DMS114 treated with DMSO at 0.1 percent for 48 hours (cell line): ENCODE measurements around the gene GADD45B.
"Not testable (repeated sequence)": the region's sequence is repeated elsewhere in the genome, so short reads cannot be mapped to it uniquely, and the experiment has no call there.

Experiments used
- DNase-seq: peaks from one replicate; lab custom pipeline; 2025; ENCODE audit not compliant: unreplicated experiment; lab: John Stamatoyannopoulos, UW

Gene GADD45B

DNA sequence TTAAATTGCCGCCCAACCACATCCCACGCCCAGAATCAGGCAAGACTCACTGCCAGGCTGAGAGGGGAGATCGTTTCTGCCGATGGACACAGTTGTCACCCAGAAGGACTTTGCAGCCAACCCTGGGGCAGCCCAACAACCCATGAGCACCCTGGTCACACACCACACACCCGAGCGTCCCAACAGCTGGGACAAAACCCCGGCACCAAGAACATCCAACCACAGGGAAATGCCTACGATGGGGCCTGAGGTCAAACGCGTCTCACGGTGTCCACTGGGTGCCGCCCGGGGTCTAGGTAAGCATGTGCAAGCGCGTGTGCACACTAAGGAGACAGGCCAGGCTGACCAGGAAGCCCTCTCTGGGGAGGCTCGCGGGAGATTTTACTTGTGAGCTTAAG lies 32.1 kb upstream of the GADD45B start:
- no peak for DNase-seq

DNA sequence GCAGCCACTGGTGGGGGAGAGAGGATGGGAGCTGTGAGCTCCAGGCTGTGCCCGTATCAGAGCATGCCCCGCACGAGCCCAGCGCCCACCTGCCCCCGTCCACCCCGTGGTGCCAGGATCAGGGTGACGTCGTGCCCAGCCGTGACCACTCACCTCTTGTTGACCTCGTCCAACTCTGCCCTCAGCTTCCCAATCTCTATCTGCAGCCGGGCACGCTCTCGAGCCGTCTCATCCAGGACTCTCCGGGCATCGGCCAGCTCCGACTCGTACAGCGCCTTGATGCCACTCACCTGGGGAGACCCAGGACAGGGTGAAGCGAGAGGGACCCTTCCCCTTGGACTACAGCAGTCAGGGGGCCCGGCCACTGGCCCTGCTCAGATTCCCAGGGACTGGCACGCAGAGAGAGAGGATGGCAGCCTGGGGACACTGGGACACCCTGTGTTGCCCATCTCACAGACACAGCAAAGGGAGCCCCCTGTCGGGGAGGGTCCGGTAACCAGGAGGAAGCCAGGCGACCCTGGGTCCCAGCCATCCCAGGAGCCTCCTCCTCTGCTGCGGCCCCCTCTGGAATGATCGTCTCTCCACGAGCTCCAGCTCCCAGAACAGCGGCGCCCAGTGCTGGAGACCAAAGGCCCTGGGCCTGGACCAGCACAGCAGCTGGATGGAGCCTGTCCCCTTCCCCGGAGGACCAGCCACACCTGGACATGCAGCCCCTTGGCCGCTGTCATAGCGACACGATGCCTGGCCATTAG lies 31.5 kb upstream of the GADD45B start:
- DNase-seq: no peak

- DNase-seq: no peak
Measured at GRCh38 chr19:2446381-2446780, 29.5 kb upstream of the GADD45B start.

DNA sequence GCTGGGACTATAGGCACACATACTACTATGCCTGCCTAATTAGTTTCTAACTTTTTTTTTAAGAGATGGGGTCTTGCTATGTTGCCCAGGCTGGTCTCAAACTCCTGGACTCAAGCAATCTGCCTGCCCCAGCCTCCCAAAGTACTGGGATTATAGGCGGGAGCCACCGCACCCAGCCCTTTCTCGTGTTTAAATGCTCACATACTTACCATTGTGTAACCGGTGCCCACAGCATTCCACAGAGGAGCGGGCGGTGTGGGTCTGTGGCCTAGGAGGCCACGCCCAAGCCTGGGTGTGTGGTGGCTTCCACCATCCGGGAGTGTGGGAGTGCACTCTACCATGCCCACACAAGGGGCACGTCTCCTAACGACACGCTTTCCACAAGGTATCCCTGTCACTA lies 26.9 kb upstream of the GADD45B start:
- DNase-seq: no peak

GRCh38 chr19:2451138-2451537 lies 24.8 kb upstream of the GADD45B start:
- no peak for DNase-seq

- no peak for DNase-seq
Measured at GRCh38 chr19:2451741-2452140, 24.2 kb upstream of the GADD45B start.

- no peak for DNase-seq
Measured at GRCh38 chr19:2453431-2454025, 22.4 kb upstream of the GADD45B start.

- DNase-seq: no peak
Measured at GRCh38 chr19:2454199-2454961, 21.5 kb upstream of the GADD45B start.

DNA sequence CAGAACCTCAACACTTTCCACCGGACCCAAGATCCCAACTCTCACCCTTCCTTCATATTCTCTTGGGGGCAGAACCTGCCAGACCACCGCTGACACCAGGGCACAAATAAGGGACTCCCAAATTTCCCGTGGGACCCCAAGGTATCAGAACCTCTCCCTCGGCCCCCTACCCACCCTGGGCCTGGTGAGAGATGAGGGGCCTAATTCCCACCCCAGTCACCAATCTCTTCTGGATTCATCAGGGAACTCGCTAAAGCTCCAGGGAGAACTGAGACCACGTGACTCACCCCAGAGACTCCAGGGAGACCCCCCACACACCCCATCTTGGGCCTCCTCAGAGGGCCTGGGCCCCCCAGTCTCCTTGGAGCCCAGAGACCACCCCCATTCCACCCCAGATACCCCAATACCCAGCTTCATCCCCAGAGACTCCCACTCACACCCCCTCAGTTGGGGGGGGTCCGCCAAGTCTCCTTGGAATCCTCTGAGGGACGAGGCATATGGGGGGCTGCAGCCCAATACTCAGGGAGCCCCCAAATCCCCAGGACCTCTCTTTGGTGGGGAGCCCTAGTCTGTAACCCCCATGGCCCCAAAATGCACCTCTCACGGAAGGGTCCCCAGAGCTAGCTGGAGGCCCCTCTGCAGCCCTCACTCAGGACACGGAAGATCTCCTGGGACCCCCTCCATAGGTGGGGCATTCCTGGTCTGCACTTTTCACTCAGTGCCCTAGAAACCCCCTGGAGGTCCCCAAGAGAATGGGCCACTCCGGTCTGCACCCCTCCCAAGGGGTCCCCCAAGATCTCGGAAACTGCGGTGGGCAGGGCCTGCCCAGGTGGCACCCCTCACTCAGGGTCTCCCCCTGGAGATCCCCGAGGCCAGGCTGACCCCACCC lies 20.7 kb upstream of the GADD45B start:
- no peak for DNase-seq

DNA sequence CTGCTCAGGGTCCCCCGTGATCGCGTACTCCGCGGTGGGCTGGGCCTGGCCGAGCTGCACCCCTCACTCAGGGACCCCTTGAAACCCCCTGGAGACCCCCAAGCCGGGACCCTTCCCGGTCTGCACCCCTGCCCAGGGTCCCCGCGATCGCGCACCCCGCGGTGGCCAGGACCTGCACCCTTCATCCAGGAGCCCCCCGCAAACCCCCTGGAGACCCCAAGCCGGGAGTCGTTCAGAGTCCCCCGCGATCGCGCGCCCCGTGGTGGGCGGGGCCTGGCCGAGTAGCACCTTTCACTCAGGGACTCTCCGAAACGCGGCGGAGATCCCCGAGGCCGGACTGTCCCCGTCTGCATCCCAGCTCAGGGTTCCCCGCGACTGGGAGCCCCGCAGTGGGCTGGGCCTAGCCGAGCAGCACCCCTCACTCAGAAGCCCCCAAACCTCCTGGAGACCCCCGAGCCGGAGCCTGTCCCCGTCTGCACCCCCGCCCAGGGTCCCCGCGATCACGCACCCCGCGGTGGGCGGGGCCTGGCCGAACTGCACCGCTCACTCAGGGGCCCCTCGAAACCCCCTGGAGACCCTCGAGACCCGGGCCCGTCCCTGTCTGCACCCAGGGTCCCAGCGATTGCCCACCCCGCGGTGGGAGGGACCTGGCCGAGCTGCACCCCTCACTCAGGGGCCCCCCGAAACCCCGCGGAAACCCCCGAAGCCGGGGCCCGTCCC lies 19.9 kb upstream of the GADD45B start:
- DNase-seq: no peak

- no peak for DNase-seq
Measured at GRCh38 chr19:2457394-2458037, 18.4 kb upstream of the GADD45B start.

DNA sequence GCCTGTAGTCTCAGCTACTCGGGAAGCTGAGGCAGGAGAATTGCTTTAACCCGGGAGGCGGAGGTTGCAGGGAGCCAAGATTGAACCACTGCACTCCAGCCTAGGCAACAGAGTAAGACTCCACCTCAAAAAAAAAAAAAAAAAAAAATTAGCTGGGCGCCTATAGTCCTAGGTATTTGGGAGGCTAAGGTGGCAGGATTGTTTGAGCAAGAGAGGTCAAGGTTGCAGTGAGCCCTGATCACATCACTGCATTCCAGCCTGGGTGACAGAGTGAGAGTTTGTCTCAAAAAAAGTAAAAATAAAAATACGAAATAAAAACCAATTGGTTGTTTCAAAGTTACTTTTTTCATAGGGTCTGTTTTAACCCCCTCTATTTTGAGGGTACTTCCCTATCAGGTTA lies 17.9 kb upstream of the GADD45B start:
- DNase-seq: no peak

GRCh38 chr19:2458776-2459175 lies 17.2 kb upstream of the GADD45B start:
- not testable (repeated sequence) for DNase-seq

- DNase-seq: no peak
Measured at GRCh38 chr19:2460245-2460644, 15.7 kb upstream of the GADD45B start.

- DNase-seq: peak; percentile 57
Measured at GRCh38 chr19:2461751-2462634, 13.9 kb upstream of the GADD45B start.

DNA sequence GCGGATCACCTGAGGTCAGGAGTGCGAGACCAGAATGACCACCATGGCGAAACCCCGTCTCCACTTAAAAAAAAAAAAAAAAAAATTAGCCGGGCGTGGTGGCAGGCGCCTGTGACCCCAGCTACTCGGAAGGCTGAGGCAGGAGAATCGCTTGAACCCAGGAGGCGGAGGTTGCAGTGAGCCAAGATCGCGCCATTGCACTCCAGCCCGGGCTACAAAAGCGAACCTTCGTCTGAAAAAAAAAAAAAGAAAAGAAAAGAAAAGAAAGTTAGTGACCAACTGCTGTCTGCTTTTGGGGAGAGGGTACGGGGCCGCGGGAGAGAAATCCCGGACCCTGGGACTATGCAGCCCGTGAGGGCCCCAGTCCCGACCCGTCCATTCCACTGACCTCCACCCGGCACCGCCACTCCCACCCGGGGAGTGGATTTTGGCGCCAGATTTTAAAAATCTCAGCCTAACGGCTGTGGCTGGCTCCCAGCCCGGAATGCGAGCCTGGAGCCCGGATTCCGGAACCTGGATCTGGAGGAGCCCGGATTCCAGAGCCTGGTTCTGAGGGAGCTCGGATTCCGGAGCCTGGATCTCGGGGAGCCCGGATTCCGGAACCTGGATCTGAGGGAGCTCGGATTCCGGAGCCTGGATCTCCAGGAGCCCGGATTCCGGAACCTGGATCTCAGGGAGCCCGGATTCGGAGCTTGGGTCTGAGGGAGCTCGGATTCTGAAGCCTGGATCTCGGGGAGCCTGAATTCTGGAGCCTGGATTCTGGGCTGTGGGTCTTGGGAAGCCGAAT lies 13.1 kb upstream of the GADD45B start:
- peak; percentile 63 for DNase-seq

DNA sequence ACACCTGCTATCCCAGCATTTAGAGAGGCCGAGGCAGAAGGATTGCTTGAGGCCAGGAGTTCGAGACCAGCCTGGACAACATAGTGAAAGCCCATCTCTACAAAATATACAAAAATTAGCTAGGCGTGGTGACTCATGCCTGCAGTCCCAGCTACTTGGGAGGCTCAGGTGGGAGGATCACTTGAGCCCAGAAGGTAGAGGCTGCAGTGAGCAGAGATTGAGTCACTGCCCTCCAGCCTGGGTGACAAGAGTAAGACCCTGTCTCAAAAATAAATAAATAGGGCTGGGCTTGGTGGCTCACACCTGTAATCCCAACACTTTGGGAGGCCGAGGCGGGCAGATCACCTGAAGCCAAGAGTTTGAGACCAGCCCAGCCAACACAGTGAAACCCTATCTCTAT lies 12.2 kb upstream of the GADD45B start:
- not testable (repeated sequence) for DNase-seq

- DNase-seq: no peak
Measured at GRCh38 chr19:2464389-2464788, 11.5 kb upstream of the GADD45B start.
